GM06990 (cell line): ENCODE results near the gene MTA3.

Experiments
- DNase-seq: peaks from one replicate; pipeline ENCODE4 v3.0.0-alpha.2; 2011; ENCODE audit not compliant: insufficient read length; ENCODE audit errors: extremely low read depth
- H3K27me3 ChIP-seq: replicated peaks from 2 replicates; pipeline ENCODE4 v1.6.0; 2011; ENCODE audit warnings: low read length; ENCODE audit not compliant: control insufficient read depth, insufficient read depth
- H3K36me3 ChIP-seq: 2 replicates; pipeline ENCODE4 v1.5.1; 2011; ENCODE audit warnings: low read length; ENCODE audit not compliant: control insufficient read depth, insufficient read depth
- H3K4me3 ChIP-seq: replicated peaks from 2 replicates; pipeline ENCODE4 v1.5.1; 2011; ENCODE audit warnings: low read depth, mild to moderate bottlenecking, control low read depth, low read length
- TF ChIP-seq, protein P1 (sequence below): IDR thresholded peaks from 2 replicates; pipeline ENCODE4 v1.5.1; 2011; ENCODE audit warnings: low read length, control low read depth, mild to moderate bottlenecking, inconsistent platforms; ENCODE audit not compliant: insufficient read depth, poor library complexity, severe bottlenecking

MTA3 gene

DNA sequence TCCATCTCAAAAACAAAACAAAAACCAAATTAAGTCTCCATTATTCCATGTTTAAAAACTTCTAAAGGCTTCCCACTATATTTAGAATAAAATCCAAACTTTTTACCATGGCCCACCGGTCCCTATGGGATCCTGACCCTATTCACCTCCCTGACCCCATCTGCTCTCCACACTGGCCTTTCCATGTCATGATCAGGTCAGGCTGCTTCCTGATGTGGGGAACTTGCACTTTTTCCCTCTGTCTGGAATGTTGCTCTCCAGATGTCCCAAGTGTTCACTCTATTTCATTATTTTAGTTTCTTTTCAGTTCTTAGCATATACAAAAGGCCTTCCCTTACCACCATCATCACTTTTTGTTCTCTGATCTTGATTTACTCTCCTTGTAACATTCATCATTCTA, 7.5 kb upstream of the MTA3 start:
- H3K36me3 ChIP-seq = no peaks in the 10 kb centered on the region
- H3K27me3 ChIP-seq = no peaks in the 10 kb centered on the region
- no peak overlapping the region for H3K4me3 ChIP-seq
- DNase-seq = no peak
- TF ChIP-seq, protein P1, sequence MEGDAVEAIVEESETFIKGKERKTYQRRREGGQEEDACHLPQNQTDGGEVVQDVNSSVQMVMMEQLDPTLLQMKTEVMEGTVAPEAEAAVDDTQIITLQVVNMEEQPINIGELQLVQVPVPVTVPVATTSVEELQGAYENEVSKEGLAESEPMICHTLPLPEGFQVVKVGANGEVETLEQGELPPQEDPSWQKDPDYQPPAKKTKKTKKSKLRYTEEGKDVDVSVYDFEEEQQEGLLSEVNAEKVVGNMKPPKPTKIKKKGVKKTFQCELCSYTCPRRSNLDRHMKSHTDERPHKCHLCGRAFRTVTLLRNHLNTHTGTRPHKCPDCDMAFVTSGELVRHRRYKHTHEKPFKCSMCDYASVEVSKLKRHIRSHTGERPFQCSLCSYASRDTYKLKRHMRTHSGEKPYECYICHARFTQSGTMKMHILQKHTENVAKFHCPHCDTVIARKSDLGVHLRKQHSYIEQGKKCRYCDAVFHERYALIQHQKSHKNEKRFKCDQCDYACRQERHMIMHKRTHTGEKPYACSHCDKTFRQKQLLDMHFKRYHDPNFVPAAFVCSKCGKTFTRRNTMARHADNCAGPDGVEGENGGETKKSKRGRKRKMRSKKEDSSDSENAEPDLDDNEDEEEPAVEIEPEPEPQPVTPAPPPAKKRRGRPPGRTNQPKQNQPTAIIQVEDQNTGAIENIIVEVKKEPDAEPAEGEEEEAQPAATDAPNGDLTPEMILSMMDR = no peak

DNA sequence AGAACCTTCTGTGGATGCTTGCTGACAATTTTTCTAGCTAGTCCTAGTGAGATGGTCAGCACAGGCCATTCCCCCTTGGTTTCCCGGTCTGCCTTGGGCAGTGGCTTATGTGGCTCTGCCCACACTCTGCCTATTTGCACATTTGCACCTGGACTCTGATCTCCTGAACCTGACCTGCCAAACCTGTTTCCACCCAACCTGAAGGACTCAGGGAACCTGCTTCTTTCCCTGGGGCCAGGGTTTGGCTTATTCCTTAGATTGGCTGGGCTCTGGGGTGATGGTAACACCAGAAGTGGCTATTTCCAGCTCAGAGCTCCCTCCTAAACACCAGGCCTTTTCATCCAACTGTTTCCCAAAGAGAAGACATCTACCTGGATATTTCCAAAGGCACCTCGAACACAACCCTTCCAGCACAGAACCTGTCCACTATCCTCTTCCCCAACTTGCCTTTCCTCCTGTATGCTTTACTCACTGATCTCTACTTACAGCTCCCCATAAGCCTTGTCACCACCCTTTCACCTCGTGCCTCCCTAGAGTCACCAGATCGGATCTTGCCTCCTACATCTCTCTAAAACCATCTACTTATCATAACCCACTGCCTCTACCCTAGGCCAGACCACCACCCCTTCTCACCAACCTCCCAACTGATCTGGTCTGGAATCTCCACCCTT, 5.8 kb upstream of the MTA3 start:
- TF ChIP-seq, protein P1 = no peak
- no peak for DNase-seq
- Histone ChIP-seq H3K27me3 (no peaks in the 10 kb centered on the region), H3K4me3 (no peak overlapping the region), H3K36me3 (no peaks in the 10 kb centered on the region)

DNA sequence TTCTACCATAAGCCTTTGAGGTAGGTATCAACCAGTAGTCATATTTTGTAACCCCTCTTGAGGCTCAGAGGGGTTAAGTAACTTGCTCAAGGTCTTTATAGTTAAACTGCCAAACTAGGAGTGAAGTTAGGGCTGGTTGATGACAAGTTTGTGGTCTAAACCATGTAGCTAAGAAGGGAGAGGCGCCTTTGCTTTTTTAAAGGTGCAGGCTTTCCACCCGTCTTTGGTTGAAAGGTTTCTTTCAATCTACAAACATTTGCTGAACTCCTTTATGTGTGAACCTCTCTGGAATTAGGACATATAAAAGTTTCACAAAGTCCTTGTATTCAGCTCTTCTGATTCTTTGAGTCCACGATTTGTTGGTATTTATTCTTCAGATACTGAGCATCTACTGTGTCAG, 2.4 kb upstream of the MTA3 start:
- DNase-seq = no peak
- Histone ChIP-seq H3K36me3 (no peaks in the 10 kb centered on the region), H3K27me3 (no peaks in the 10 kb centered on the region), H3K4me3 (no peak overlapping the region)
- TF ChIP-seq, protein P1 = no peak

DNA sequence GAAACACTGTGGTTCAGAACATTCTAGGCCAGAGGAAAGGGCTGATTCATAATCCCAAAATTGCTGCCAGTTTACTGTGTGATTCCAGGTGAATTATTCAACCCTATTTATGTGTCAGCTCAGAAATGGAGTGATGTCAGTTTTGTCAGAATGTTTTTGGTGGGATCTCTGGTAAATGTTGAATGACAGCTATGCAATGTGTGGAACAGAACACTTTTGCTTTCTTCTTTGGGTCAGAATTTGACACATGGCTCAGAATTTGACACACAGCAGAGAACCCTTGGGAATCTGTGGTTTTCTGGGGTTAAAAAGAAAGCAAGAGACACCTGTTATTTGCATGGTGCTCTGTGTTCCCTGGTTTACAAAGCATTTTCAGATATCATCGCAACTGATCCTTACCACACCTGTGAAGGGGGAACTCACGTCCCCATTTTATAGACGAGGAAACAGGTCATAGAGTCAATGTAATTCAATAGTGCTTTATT, 1.6 kb upstream of the MTA3 start:
- no peak overlapping the region for H3K4me3 ChIP-seq
- H3K36me3 ChIP-seq = no peaks in the 10 kb centered on the region
- H3K27me3 ChIP-seq = no peaks in the 10 kb centered on the region
- peak; percentile 29 for DNase-seq
- TF ChIP-seq, protein P1 = no peak

DNA sequence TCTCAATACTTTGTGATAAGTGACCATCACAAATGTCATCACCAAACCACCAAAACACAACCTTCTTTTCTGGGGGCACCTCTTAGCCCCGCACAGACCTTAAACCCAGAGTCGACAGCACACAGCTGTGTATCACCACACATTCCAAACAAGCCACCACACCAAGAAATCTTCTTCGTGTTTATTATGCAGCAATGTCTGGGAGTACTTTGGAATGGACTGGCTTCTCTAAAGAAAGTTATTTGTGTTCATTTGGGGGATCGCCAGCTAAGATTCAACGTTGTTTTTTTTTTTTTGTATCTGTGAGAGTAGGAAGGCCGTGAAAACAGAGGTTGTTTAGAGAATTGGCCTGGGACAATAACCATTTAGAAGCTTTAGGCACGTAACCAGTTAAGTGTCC, 1.1 kb upstream of the MTA3 start:
- Histone ChIP-seq H3K36me3 (no peaks in the 10 kb centered on the region), H3K27me3 (no peaks in the 10 kb centered on the region), H3K4me3 (no peak overlapping the region)
- DNase-seq = no peak
- TF ChIP-seq, protein P1 = no peak

DNA sequence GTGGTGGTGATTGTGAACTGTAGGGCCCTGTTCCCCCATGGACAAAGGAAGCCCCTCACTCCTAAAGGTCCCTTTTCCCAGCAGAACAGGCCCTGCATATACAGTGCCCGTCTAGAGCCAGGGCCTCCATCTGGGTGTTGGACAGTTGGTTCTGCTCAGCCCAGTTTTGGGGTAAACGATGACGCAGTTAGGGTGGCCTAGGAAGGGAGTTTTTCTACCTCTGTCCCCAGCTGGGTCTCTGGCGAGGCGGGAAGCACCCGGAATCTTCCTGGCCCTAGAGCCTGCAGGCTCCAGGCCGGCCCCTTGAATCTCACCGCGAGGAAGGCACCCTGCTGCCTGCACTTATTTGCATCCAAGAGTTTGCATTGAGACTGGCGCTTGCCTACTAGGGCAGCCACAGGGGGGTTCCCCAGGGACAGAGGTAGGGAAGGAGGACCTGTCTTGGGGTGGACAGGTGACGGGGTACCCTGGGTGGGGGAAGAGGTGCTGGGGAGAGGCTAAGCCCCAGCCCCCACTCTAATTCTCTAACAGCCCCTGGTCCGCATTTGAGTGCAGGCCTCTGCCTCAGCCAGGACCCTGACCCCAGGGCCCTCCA, 529 bp upstream of the MTA3 start:
- TF ChIP-seq, protein P1 = no peak
- Histone ChIP-seq H3K36me3 (no peaks in the 10 kb centered on the region), H3K27me3 (no peaks in the 10 kb centered on the region), H3K4me3 (peak overlapping the region; percentile 86)
- DNase-seq = peak; percentile 70
